Epithelial cell of esophagus (primary cell): ENCODE data around the gene GTF2A1L.

Experiments used
- DNase-seq: peaks from one replicate; pipeline ENCODE4 v3.0.0; 2010; ENCODE audit warnings: low read depth
- H3K4me3 ChIP-seq: 2 replicates; pipeline ENCODE4 v1.5.1; 2011; ENCODE audit warnings: mild to moderate bottlenecking, low read length, control low read depth
- CTCF ChIP-seq: IDR thresholded peaks from 2 replicates; pipeline ENCODE4 v1.5.1; 2011; ENCODE audit warnings: low read depth, mild to moderate bottlenecking, low read length, control low read depth, inconsistent platforms; ENCODE audit not compliant: insufficient read depth; ENCODE audit errors: missing control alignments

Gene GTF2A1L

GRCh38 chr2:48677450-48677849, 59.8 kb downstream of the GTF2A1L start:
- no peak for DNase-seq
- no peak for TF ChIP-seq CTCF
- no peak overlapping the region for H3K4me3 ChIP-seq

GRCh38 chr2:48685126-48685525, 67.5 kb downstream of the GTF2A1L start:
- DNase-seq, result no peak
- no peak for TF ChIP-seq CTCF
- H3K4me3 ChIP-seq, result no peak overlapping the region

- no peak for DNase-seq
These were observed 74.5 kb downstream of the GTF2A1L start for GRCh38 chr2:48691935-48692691.

GRCh38 chr2:48693066-48693465, 75.4 kb downstream of the GTF2A1L start:
- TF ChIP-seq CTCF, result no peak
- DNase-seq, result no peak
- no peak overlapping the region for H3K4me3 ChIP-seq

More at GRCh38 chr2:48691935-48692691, 74.5 kb downstream of the GTF2A1L start:
- no peak overlapping the region for H3K4me3 ChIP-seq
- no peak for TF ChIP-seq CTCF

- no peak overlapping the region for H3K4me3 ChIP-seq
- no peak for TF ChIP-seq CTCF
- DNase-seq, result peak; percentile 47
These were observed 76.0 kb downstream of the GTF2A1L start for GRCh38 chr2:48693645-48694044.

GRCh38 chr2:48694149-48694548, 76.5 kb downstream of the GTF2A1L start:
- DNase-seq, result peak; percentile 44
- no peak for TF ChIP-seq CTCF
- H3K4me3 ChIP-seq, result no peak overlapping the region

GRCh38 chr2:48695991-48696390, 78.3 kb downstream of the GTF2A1L start:
- no peak for DNase-seq
- H3K4me3 ChIP-seq, result no peak overlapping the region
- TF ChIP-seq CTCF, result no peak
